AG09319 (cell line): ENCODE results near the gene NFATC2.
"Not testable (repeated sequence)": the region's sequence is repeated elsewhere in the genome, so short reads cannot be mapped to it uniquely, and the experiment has no call there.

ENCODE experiments used
- DNase-seq: peaks from one replicate; pipeline ENCODE4 v3.0.0-alpha.2; 2010; ENCODE audit warnings: low read depth; ENCODE audit errors: extremely low read depth
- TF ChIP-seq, protein P1 (sequence below): IDR thresholded peaks from 2 replicates; pipeline ENCODE4 v1.5.1; 2011; ENCODE audit warnings: low read depth, mild to moderate bottlenecking, inconsistent platforms, low read length, moderate library complexity

The NFATC2 gene

DNA sequence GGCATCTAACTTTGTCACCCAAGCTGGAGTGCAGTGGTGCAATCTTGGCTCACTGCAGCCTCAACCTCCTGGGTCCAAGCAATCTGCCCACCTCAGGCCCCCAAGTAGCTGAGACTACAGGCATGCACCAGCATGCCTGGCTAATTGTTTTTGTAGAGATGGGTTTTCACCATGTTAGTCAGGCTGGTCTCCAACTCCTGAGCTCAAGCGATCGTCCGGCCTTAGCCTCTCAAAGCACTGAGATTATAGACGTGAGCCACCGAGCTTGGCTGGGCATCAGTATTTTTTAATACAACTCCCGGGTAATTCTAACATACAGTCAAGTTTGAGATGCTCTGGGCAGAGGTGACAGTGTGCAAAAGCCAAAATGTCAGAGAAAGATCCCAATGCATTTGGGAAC, 73.5 kb downstream of the NFATC2 start:
- TF ChIP-seq, protein P1, sequence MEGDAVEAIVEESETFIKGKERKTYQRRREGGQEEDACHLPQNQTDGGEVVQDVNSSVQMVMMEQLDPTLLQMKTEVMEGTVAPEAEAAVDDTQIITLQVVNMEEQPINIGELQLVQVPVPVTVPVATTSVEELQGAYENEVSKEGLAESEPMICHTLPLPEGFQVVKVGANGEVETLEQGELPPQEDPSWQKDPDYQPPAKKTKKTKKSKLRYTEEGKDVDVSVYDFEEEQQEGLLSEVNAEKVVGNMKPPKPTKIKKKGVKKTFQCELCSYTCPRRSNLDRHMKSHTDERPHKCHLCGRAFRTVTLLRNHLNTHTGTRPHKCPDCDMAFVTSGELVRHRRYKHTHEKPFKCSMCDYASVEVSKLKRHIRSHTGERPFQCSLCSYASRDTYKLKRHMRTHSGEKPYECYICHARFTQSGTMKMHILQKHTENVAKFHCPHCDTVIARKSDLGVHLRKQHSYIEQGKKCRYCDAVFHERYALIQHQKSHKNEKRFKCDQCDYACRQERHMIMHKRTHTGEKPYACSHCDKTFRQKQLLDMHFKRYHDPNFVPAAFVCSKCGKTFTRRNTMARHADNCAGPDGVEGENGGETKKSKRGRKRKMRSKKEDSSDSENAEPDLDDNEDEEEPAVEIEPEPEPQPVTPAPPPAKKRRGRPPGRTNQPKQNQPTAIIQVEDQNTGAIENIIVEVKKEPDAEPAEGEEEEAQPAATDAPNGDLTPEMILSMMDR, result no peak
- no peak for DNase-seq

DNA sequence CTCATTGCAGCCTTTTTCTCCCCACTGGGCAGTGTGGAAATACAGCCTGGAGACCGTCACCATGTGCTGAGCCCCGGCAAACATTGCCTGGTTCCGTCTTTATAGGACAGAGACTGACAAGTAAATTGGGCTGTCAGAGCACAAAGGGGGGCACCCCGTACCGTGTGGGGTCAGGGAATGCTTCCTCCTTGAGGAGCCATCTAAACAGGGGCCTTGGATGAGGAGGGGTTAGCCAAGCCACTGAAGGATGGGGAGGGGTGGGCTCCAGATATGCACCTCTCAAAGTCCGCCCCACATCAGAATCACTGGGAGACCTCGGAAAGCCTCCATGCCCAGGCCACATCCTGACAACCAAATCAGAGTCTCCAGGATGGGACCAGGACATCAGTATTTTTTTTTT, 73.9 kb downstream of the NFATC2 start:
- no peak for DNase-seq
- TF ChIP-seq, protein P1, result no peak

DNA sequence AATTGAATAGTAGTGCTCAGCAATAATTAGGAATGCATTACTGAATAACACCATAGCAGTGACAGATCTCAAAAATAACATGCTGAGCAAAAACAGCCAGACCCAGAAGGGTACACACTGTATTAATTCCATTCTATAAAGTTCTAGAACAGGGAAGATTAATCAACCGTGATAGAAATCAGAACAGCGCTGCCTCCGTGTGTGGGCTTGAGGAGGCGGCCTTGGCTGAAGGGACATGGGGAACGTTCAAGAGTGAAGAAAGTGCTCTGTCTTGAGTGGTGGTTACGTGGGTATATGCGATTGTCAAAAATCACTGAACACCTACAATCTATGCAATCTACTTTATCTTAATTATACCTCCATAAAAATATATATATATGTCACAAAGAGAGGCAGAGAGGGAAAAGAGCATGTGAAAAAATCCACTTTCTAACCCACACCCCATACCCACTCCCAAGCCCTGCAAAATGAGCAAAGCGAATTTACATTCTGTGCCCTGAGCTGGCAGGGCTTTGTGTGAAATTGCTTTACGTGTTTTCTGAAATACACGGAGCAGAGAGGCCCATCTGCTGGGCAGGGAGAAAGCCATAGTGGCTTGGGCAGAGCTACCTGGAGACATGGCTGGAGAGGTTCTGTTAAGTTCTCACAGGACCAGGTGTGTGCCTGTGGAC, 74.4 kb downstream of the NFATC2 start:
- DNase-seq, result no peak
- TF ChIP-seq, protein P1, result no peak

DNA sequence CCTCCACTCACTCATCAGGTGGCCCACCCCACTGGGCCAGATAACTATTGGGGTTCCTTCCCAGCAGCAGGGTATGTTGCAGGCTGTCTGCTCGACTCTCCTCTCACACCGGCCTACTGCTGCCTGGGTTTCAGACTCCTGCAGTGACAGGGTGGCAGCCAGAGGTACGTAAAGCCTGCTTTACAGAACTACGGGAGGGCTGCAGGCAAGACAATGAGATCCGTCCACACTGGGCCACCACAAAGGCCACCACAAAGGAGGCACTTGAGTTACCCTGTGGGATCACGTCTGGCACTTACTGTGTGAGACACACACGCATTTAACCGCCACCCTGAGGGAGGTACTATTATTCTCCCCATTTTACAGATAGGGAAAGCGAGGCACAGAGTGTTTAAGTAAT, 78.5 kb downstream of the NFATC2 start:
- DNase-seq, result no peak
- TF ChIP-seq, protein P1, result no peak

DNA sequence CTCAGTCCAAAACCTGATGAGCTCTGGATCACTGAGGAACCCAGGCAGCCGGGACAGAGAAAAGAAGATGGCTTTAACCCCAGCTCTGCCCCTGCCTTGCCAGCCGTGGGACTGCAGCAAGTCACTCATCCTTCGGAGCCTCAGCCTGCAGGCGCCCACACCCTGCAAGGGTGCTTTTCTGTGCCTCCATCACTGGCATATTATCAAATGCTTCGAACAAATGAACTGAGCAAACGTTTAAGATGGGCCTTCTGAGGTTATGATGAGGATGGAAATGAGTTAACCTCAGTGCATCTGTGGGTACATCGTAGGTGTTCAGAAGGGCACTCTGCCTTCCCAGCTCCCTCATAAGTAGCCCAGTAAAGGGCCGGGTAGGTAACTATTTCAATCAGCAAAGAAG, 79.0 kb downstream of the NFATC2 start:
- TF ChIP-seq, protein P1, result no peak
- no peak for DNase-seq

DNA sequence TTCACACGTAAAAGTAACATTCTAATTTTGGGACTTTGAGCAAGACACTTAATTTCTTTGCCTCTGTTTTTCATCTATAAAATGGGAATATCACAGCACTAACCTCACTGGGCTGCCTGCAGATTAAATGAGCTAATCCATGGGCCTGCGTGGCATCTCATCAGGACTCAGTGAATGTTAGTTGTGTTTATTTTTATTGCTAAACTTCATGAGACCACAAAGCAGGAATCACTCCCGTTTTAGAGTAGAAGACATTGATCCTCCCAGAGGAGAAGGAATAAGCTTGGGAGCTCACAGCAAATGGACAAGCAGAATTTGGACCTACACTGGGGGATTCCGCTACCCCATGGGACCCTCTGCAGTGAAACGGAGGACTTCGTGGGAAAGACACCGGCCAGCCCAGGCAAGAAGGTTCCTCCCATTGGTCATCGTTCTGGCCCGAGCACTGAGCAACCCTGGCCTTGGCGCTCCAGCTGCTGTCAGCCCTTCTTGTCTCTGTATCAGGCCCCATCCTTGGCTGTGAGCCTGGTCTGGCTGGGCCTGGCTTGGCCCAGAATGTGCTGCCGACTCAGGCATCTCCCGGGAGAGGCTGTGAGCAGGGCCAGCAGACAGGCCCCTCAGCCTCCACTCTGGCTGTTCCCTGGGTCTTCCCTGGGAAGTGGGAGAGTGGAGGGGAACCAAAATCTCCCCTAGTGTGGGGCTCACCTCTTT, 79.8 kb downstream of the NFATC2 start:
- no peak for DNase-seq
- TF ChIP-seq, protein P1, result no peak

DNA sequence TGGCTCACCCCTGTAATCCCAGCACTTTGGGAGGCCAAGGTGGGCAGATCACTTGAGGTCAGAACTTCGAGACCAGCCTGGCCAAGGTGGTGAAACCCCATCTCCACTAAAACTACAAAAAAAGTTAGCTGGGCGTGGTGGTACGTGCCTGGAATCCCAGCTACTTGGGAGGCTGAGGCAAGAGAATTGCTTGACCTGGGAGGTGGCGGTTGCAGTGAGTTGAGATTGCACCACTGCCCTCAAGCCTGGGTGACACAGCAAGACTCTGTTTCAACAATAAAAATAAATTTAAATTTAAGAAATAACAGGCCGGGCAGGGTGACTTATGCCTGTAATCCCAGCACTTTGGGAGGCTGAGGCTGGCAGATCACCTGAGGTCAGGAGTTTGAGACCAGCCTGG, 80.7 kb downstream of the NFATC2 start:
- not testable (repeated sequence) for DNase-seq
